GM18505 (cell line): ENCODE measurements around the gene PLEKHG4B.

Source experiments
- ATAC-seq: cut with Tn5 transposase; IDR thresholded peaks from one replicate; pipeline ENCODE4 v1.9.1; 2021; ENCODE audit not compliant: unreplicated experiment
- POLR2A ChIP-seq: IDR thresholded peaks from 4 replicates; pipeline ENCODE4 v1.6.1; 2011; ENCODE audit warnings: borderline replicate concordance; ENCODE audit not compliant: insufficient read depth, insufficient read length; ENCODE audit errors: extremely low read depth

Gene PLEKHG4B

DNA sequence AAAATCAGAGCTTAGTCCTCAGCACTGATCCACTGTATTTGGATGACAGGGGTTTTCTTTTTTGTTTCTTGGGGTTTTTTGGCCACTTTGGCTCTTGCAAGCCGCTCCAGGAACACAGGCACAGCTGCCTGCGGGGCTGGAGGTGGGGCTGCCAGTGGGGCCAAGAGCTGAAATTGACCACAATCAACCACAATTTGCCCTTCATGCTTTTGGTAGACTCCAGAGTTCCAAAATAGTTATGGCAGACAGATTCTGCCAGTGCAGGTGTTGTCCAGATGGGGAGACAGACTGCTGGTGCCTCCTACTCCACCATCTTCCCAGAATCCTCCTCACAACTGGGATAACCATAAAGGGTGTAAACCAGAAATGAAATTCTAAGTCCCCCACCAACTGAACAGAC lies 36.5 kb downstream of the PLEKHG4B start:
- no peak for ATAC-seq
- TF ChIP-seq POLR2A, result no peak

DNA sequence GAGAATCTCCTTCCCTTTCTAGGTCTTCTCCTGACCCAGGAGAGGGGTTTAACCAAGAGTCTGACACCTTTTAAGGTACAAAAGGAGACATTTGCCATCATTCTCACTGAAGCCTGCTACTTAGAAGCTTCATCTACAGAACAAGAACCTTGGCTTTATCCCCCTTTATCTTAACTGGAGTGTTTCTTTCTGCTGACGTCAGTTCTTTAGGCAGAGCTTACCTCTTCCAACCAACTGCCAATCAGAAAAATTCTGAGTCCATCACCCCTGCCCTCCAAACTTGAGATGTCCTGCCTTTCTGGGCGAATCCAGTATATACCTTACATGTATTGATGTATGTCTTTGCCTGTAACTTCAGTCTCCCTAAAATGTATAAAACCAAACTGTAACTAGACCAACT lies 37.2 kb downstream of the PLEKHG4B start:
- no peak for TF ChIP-seq POLR2A
- ATAC-seq, result no peak

DNA sequence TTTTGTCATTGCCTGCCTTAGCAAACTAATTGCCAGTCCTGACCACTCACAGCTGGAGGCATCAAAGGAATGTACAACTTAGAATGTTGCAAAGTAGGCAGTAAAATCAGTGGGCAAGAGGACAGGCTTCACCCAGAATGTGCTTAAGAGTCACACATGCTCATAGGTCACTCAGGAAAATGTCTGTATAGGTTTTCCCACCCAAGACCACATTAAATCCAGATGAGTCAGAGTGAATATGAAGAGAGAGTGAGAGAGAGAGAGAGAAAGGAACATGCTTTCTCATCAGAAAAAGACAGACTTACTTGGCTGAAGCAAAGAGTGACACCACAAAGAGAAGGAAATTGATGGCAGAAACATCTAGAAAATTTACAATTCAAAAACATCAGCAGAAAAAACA lies 37.9 kb downstream of the PLEKHG4B start:
- ATAC-seq, result no peak
- no peak for TF ChIP-seq POLR2A

DNA sequence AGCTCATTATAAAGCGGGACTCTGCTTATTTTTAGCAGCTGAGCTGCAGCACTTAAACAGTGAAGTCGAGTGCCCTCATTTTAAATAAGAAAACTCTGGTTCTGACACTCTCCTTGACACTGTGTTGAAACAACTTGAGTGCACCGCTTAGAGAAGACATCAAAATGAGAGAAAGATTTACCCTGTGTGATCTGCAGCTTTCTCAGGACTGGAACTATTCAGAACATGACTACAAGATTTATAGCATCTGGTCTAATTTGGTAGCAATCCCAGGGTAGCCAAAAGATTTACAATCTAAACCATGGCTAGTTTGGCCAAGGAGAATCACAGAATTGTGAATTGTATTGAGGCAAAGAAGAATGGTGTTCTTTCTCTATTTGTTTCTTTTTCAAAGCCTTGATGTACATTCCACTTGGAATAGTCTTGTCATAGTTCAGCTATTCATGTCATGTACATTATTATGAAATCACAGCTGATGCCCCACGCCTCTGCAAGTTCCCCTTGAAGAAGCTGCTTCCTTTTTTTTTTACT lies 38.7 kb downstream of the PLEKHG4B start:
- TF ChIP-seq POLR2A, result no peak
- no peak for ATAC-seq

DNA sequence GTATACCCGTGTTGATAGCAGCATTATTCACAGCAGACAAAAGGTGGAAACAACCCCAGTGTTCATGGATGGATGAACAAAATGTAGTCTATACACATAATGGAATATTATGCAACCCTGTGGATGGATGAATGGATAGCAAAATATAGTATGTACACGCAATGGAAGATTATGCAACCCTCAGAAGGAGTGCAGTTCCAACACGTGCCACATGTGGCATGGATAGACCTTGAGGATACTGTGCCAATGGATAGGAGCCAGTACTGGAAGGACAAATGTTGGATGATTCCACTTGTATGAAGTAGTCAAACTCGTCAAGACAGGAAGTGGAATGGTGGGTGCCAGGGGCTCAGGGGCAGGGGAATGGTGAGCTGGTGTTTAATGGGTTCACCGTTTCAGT lies 44.9 kb downstream of the PLEKHG4B start:
- no peak for TF ChIP-seq POLR2A
- ATAC-seq, result no peak

- no peak for TF ChIP-seq POLR2A
- no peak for ATAC-seq
Measured at GRCh38 chr5:137741-138140, 45.8 kb downstream of the PLEKHG4B start.

GRCh38 chr5:138936-139335 lies 47.0 kb downstream of the PLEKHG4B start:
- no peak for ATAC-seq
- no peak for TF ChIP-seq POLR2A

GRCh38 chr5:139579-140442 lies 47.8 kb downstream of the PLEKHG4B start:
- TF ChIP-seq POLR2A, result no peak
- no peak for ATAC-seq

DNA sequence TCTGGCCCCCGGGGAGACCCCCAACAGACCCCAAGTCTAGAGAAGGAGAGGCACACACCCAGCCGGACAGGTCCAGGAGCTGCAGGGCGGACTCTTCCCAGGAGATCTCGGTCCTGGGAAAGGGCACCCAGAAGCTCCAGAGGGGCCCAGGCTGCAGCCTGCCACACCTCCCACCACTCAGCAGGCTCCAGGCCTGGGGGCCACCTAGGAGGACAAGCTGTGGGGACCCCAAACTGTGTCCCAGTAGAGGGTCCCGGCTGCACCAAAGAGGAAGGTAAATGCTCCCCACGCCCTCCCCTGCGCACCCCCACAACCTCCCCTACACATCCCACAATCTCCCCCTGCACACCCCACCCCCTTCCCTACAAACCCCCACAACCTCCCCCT lies 48.5 kb downstream of the PLEKHG4B start:
- TF ChIP-seq POLR2A, result no peak
- no peak for ATAC-seq

GRCh38 chr5:141211-141610 lies 49.2 kb downstream of the PLEKHG4B start:
- ATAC-seq, result no peak
- no peak for TF ChIP-seq POLR2A

DNA sequence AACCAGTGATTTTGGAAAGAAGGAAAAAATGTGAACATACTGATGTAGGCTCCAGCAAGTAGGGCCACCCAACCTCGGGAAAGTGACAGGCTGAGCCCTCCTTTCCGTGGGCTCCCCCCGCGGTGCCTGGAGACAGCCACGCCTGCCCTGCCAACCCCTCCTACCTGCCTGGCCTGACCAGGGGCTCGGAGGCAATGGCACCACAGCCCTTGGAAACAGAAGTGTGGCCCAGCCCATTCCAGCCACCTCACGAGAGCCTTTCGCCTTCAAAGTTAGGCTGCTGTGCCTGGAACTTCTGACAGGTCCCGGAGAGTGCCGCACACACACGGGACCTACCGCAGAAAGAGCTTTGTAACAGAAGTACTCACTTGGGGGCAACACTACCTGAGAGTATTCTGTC lies 49.8 kb downstream of the PLEKHG4B start:
- no peak for ATAC-seq
- no peak for TF ChIP-seq POLR2A

- no peak for ATAC-seq
Measured at GRCh38 chr5:142246-142810, 50.4 kb downstream of the PLEKHG4B start.

DNA sequence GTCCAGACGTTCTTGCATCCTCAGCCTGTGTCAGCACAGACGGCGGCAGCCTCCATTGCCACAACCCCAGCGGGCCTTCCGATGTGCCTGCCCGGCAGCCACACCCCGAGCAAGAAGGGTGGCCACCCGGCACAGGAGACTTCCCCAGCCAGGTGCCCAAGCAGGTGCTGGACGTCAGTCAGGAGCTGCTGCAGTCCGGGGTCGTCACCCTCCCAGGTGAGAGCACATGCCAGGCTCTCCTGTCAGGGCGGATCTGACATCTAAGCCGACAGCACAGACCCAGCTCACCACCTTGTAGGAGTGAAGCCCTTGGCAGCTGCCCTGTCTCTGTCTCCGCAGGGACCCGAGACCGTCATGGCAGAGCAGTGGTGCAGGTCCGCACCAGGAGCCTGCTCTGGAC lies 51.1 kb downstream of the PLEKHG4B start:
- no peak for TF ChIP-seq POLR2A
- no peak for ATAC-seq

More at GRCh38 chr5:142246-142810, 50.4 kb downstream of the PLEKHG4B start:
- no peak for TF ChIP-seq POLR2A

DNA sequence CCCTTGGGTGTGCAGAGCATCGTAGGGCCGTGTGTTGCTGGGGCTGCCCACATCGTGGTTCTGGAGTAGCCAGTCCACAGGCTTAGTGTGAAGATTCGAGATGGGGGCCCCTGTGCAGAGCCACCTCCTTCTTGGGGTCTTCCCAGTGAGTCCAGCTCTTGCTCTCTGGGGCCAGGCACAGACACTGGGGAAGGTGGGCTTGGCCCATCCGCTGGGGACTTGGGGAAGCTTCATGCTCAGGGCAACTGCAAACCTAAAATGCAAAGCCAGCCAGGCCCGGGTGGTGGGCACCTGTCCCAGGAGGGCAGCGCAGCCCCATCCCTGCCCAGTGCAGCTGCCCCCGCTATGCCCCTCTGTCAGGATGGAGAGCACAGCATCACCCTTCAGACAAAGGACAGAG lies 53.0 kb downstream of the PLEKHG4B start:
- no peak for ATAC-seq
- TF ChIP-seq POLR2A, result no peak
